HG03097 (cell line): ENCODE results near the gene RPL10.
A peak's percentile ranks its signal among the peaks of the same experiment; 100 is the strongest.
"Not testable (repeated sequence)": the region's sequence is repeated elsewhere in the genome, so short reads cannot be mapped to it uniquely, and the experiment has no call there.

Experiments
- ATAC-seq: cut with Tn5 transposase; IDR thresholded peaks from one replicate; pipeline ENCODE4 v1.9.1; 2021; ENCODE audit not compliant: unreplicated experiment, low FRiP score

The RPL10 gene

DNA sequence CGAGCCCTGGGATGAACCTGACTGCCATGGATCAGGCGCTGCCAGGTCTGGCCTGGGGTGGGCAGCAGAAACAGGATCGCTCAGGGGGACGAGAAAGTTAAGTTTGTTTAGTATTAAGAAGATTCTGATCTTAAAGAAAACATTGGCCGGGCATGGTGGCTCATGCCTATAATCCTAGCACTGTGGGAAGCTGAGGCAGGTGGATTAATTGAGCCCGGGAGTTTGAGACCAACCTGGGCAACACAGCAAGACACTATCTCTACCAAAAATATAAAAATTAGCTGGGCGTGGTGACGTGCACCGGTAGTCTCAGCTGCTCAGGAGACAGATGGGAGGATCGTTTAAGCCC lies 23.0 kb upstream of the RPL10 start:
- ATAC-seq: no peak

DNA sequence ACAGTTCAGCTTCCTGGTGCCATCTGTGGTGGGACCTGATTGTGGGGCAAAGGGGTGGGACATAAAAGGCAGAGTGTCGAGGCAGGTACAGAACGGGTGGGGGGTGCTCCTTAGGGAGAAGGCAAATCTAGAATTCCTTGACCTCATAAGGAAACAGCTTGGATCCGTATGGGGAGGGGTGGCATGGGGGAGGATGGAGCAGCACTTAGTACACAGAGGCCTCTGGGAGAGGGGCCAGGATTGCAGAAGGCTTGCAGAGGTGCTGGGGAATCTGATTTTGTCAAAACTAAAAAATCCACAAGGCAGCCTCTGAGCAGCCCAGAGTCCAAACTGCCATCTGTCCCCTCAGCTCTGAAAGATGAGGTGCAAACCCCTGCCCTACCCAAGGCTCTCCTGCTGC lies 21.4 kb upstream of the RPL10 start:
- no peak for ATAC-seq

DNA sequence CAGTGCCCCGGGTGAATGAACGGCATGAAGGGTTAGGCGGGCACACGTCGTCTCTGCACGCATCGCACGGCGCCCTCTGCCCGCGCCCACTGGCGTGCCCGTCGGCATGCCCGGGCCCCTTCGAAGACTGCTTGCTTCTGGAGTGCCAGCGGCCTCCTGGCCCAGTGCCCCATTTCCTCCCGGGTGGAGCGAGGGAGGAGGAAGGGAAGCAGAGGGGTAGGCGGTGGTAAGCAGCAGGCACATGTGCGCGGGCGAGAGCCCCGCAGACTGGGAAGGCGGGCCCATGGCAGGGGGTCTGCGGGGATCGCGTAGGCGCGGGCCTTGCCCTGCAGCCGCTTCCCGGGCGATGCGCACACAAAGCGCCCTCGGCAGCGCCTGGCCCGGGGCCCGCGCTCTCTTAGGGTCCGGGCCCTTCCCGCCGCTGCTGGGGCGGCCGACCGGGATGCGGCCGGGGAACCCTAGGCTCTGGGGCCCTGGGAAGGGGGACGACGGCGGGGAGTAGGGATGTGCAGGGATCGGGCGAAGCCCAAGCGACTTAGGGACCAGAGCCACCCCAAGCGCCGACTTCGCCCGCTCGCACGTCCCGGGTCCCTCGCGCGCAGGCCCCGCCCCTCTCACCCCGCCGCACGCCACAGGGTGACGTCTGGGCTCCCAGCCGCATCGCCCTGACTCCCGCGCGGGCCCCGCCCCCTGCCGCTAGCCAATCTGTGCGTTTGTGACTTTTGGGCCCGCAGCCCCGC lies 19.9 kb upstream of the RPL10 start:
- peak; percentile 0 for ATAC-seq

DNA sequence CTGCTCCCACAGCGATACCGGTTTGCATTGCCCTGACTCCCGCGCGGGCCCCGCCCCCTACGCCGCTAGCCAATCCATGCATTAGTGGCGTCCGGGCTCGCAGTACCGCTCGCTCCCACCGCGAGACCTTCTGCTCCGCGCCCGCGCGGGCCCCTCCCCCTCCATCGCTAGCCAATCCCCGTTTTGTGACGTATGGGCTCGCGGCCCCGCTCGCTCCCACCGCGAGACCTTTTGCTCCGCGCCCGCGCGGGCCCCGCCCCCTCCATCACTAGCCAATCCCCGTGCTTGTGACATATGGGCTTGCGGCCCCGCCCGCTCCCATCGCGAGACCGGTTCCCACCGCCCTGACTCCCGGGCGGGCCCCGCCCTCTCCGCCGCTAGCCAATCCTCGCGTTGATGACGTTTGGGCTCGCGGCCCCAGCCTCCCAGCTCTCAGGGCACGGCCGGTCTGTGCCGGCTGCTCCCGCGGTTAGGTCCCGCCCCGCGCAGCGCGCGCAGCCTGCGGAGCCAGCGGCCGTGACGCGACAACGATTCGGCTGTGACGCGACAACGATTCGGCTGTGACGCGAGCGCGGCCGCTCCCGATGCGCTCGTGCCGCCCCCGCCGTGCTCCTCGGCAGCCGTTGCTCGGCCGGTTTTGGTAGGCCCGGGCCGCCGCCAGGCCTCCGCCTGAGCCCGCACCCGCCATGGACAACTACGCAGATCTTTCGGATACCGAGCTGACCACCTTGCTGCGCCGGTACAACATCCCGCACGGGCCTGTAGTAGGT lies 19.2 kb upstream of the RPL10 start, which contains the start of gene EMD:
EMD (plus strand) TSS at position 497 of the 770 bp plus-strand sequence; CDS start at position 687, 190 bp downstream.
- ATAC-seq: peak; percentile 76

DNA sequence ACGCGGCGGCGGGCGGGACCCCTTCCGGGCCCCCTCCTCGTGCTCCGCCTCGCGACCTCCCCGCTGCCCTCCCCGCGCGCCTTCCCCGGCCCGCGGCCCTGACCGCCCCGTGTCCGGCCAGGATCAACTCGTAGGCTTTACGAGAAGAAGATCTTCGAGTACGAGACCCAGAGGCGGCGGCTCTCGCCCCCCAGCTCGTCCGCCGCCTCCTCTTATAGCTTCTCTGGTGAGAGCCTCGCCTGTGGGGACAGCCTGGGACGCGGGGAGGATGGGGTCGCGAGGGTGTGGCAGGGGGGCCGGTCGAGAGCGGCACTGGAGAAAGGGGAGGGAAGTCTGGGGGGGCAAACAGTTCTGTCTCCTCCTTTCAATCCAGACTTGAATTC lies 18.6 kb upstream of the RPL10 start:
- ATAC-seq: no peak

DNA sequence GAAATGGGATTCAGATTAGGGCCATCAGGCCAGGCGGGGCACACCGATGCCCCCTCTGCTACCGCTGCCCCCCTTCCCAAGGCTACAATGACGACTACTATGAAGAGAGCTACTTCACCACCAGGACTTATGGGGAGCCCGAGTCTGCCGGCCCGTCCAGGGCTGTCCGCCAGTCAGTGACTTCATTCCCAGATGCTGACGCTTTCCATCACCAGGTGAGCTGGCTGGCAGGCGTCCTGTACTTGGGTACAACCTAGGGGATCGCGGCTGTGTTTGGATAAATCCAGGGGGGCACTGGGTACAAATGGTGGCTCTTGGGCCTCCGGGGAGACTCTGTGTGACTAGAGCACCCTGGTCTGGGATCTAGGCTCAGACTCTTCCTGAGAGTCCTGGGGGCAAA lies 18.0 kb upstream of the RPL10 start:
- ATAC-seq: no peak

DNA sequence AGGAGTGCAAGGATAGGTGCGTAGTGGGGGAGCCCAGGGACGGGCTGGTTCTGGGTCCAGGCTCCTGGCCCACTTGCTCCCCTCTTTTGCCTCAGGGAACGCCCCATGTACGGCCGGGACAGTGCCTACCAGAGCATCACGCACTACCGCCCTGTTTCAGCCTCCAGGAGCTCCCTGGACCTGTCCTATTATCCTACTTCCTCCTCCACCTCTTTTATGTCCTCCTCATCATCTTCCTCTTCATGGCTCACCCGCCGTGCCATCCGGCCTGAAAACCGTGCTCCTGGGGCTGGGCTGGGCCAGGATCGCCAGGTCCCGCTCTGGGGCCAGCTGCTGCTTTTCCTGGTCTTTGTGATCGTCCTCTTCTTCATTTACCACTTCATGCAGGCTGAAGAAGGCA lies 17.4 kb upstream of the RPL10 start:
- ATAC-seq: no peak

DNA sequence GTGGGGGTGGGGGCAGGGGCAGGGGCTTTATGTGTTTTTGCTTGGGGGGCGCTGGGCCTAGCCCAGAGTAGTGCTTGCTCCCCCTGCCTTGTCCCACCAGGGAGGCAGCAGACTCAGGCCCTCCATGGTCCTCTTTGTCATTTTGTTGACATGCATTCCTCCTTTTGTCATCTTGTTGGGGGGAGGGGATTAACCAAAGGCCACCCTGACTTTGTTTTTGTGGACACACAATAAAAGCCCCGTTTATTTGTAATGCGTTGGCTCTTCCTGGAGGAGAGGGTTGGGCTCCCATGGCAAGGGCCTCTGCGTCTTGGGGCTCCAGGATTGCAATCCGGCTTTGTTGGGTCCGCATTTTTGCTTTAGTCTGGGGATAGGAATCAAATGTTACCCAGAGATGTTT lies 16.9 kb upstream of the RPL10 start:
- no peak for ATAC-seq

DNA sequence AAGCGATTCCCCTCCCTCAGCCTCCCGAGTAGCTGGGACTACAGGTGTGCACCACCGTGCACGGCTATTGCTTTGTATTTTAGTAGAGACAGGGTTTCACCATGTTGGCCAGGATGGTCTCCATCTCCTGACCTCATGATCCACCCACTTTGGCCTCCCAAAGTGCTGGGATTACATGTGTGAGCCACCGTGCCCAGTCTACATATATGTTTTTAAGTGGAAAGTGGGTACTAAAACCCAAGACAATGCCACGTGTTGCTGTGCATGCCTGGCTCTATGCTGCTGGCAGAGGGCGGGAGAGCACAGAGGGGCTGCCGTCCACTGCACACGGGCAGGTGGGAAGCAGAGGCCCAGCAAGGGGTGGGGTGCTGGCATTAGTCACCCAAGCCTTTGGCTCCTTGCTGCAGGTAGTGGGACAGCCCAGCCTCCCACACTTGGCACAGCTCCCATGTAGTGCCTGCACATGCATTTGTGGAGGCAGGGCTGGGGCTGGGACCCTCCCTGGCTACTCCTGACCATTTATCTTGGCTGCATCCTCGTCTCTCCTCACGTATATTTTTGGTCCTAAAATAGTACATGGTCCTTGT lies 15.6 kb upstream of the RPL10 start:
- ATAC-seq: no peak

DNA sequence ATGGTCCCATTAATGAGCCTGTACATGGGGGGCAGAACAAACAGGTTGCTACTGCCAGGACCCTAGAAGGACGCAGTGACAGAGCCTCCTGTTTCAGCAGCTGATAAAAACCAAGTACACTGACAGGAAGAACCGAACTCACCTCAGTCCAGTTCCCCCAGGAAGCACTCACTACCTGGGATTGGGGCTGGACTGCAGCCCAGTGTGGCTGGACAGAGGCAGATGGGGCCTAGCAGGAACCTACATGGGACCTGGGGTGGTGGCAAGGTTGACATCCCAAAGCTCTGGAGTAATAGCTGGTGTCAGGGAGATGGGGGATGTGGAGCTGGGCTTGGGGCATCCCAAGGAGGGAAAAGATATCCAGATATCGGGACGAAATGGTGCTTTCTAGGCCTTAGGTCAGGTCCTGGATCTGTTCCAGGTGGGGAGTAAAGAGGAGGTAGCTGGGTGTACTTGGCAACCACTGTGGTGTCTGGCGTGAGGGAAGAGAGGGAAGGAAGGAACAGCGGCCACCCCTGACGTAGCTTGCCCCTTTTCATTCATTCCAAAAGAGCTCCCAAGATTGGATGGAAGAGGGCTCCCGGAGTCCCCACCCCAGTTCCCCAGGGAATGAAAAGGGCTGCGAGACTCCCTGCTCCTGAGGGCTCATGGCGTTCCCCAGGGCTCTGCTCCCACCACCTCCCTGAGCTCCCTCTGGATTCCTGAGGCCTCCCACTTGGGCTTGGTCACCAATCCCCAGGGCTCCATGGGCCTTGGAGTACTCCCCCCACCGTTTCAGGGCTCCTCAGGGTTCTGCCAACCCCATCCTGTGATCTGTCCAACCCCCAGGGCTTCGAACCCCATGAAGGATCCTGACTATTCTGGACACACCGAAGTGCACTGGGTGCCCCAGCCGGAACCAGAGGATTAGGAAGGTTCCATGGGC lies 14.6 kb upstream of the RPL10 start:
- no peak for ATAC-seq

DNA sequence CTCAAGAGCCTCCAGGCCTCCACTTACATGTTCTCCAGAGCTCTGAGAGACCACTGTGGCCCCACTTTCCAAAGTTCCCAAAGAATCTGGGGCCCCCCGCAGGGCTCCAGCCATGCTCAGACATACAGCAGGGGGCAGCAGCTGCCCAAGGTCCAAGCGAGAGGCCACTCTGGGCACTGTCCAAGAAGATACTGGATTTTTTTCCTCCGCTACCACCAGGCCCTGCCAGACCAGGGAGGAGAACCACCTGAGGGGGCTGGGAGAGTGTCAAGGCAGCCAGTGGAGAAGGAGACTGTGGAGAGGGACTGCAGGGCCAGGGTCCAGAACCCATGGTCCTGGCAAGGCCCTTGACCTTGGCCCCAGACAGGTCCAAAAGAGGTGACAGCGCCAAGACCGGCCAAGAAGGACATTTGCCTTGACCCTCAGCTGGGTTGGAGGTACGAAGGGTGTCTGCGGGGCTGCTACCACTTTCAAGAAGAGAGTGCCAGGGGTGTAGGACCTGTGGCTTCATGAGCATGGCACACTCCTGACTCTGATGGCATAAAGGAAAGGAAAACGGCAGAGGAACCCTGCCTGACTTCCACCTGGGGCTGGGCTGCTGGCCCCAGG lies 13.8 kb upstream of the RPL10 start:
- no peak for ATAC-seq

DNA sequence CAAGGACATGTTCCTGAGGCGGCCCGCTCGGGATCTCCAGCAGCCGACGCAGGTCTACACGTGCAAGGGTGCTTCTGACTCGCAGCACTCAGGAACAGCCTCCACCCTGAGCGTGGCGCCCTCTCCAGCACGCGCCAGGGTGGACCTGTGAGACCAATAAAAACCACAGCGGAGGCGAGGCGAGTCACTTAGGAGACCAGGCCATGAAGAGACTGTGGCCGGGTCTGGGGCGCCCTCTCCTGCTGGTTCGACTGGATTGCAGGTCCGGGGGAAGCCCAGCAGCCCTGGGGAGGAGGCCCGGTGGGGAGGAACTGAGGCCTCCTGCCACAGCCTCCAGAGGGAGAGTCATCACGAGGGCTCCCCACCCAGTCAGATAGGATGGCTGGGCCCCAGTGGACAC lies 10.1 kb upstream of the RPL10 start:
- peak; percentile 33 for ATAC-seq

DNA sequence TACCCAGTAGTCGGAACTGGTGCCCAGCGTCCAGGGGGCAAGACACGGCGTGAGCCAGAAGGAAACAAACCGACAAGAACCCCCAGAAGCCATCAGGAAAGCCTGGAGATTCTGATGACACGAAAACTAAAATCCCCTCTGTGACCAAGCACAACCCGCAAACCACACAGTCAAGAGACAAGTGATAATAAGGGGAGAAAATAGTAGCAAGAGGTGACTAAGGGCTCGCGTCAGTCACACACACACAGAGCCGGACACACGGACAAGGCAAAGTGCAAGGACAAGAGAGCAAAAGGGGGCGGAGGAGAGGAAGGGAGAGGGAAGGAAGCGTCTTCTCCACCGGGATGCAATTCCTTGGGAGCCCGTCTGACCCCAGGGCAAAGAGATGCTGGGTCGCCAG lies 9.5 kb upstream of the RPL10 start:
- not testable (repeated sequence) for ATAC-seq

DNA sequence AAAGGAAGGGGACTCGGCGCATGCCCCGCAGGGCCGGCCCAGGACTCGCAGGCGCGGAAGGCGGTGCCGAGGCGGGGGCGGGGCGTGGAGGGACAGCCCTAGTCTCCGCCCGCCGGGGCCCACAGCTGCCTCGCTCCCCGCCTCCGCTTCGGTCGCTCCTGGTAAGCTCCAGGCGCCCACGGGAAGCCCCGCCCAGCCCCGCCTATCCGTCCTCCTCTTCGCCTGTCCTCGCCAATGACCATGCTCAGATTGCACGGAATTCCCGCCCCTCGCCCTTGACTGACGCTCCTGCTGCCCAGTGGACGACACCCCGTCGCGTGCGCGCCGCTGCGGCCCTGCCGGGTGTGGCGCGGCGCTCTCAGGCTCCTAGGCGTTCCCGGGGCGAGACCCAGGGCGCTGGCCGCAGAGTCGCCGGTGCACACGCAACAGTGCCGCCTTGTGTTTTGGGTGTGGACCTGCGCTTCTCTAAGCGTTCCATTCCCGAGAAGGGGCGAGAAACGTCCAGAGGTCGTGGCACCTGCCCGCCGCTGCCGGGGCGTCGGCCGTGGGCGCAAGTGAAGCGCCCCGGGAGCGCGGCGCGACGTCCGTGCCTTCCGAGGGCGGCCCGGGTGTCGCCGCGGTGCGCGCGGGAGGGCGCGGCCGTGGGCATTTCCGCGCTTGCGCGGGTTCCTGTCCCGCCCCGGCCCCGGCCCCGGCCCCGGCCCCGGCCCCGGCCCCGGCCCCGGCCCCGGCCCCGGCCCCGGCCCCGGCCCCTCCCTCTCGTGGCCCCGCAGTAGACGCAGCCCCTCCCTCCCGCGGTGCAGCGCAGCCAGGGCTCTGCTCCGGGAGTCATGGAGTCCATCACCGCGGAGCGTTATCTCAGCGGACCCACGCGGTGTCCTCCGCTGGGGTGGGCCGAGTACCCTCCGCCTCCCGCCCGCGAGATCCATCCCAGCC lies 8.1 kb upstream of the RPL10 start:
- ATAC-seq: peak; percentile 62

DNA sequence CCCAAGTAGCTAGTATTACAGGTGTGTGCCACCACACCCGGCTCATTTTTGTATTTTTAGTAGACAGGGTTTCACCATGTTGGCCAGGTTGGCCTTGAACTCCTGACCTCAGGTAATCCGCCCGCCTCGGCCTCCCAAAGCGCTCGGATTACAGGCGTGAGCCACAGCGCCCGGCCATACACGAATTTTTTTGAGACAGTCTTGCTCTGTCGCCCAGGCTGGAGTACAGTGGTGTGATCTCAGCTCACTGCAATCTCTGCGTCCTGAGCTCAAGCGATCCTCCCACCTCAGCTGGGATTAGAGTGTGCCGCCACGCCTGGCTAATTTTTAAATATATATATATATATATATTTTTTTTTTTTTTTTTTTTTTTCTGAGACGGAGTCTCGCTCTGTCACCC lies 1.8 kb upstream of the RPL10 start:
- ATAC-seq: not testable (repeated sequence)

DNA sequence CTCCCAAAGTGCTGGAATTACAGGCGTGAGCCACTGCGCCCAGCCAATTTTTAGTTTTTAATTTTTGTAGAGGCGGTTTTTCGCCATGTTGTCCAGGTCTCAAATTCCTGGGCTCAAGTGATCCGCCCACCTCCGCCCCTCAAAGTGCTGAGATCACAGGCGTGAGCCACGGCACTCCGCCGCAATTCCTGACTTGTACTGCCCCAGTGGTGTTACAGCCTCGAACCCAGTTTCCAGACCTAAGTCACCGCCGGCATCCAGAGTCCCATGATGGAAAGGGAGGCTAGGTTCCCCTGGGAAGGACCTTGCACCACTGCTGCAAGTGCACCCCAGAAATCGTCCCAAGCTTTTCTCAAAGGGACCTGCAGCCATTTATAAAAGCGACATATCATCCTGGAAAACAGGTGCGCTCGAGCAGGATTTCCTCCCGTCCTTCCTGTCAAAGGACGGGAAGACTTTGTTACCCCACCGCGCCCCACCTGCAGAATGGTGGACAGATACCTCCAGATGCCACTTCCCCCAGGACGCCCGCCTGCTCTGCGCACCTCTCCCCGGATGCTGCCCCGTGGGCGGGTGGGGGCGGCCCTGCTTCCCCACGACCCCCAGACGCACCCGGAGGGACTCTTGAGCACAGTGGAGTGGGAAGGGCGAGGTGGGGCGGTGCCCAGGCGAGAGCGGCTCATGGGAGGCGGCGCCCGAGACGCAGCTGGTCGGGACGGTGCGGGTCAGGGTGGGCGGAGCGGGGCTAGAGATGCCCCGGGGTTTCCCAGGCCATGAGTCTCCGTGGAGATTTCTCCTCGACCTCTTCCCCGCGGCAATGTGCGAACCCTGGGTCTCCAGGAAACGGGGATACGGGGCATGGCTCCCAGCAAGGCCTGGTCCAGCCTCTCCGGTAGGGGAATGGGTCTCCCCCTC lies 947 bp upstream of the RPL10 start:
- ATAC-seq: peak; percentile 37

DNA sequence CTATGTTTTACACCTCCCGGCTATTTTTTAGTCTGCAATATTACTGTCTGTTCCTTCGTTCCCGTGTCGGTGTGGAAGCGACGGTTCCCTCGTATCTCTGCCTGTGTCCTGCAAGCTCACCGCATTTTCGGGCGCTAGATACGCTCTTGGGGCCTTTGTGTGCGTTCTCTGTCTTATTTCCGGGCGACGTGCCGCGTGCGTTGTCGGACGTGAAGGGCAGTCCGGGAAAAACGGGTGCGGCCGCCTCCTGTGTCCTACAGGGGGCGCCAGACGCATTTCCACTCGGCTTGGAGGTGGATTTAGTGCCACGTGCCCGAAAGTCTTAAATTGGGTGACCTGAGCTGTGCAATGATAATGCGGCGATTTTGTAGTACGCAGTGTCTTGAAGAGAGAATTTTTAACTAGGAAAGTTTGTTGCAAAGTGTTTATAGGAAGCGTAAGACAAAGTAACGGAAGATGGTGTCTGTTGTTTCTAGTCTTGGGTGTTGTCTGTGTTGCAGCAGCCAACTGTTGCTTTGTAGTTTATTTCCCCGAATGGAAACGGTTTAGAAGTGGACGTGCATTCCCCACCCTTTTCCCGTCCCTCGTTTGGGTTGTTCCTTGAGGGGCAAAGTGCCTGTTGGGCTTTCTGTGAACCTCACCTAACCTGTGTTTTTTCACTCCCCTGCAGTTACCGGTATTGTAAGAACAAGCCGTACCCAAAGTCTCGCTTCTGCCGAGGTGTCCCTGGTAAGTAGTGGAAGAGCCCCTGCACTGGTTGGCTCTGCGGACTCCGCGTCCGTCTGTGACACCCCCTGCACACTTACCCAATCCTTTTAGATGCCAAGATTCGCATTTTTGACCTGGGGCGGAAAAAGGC lies 720 bp downstream of the RPL10 start:
- no peak for ATAC-seq
